Measurements from ENCODE around the gene KIFC3.

DNA sequence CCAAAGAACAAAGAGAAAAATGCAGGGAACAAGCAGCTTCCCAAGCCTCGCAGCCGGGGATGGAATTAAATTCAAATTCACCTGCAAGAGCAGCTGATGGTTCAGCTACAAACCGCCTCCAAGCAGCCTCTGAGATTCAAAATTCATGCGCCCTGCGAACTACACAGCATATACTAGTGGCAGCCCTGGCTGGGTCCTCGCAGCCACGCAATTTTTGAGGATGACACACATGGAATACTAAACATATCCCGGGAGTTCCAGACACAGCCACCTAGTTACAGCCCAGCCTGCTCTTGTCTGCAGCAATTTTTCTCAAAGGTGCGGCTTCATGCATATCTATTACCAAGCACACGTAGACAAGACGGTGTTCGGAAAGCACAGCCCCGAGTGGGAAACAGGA lies 35.9 kb upstream of the KIFC3 start:
- TF ChIP-seq EP300 (IDR thresholded peaks at IDR 0.05) (no peak), POLR2A (IDR thresholded peaks at IDR 0.05) (no peak)
- TF ChIP-seq, protein P1, sequence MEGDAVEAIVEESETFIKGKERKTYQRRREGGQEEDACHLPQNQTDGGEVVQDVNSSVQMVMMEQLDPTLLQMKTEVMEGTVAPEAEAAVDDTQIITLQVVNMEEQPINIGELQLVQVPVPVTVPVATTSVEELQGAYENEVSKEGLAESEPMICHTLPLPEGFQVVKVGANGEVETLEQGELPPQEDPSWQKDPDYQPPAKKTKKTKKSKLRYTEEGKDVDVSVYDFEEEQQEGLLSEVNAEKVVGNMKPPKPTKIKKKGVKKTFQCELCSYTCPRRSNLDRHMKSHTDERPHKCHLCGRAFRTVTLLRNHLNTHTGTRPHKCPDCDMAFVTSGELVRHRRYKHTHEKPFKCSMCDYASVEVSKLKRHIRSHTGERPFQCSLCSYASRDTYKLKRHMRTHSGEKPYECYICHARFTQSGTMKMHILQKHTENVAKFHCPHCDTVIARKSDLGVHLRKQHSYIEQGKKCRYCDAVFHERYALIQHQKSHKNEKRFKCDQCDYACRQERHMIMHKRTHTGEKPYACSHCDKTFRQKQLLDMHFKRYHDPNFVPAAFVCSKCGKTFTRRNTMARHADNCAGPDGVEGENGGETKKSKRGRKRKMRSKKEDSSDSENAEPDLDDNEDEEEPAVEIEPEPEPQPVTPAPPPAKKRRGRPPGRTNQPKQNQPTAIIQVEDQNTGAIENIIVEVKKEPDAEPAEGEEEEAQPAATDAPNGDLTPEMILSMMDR (IDR thresholded peaks at IDR 0.05), result no peak
